DOHH2 (cell line): Measurements from ENCODE around the gene SRD5A1.

Experiments used
- EZH2phosphoT487 ChIP-seq: fragments of 200-600 bp; sonication (generic); IDR thresholded peaks from 2 replicates; pipeline ENCODE4 v1.6.1; 2017; ENCODE audit warnings: borderline replicate concordance, mild to moderate bottlenecking, antibody characterized with exemption, low read length, moderate library complexity, mixed read lengths
- TF ChIP-seq, protein P1 (sequence below): fragments of 200-600 bp; sonication (generic); IDR thresholded peaks from one replicate; pipeline ENCODE4 v1.5.1; 2014; ENCODE audit warnings: antibody characterized with exemption, mild to moderate bottlenecking, low read depth, low read length; ENCODE audit not compliant: poor library complexity, severe bottlenecking

DNA sequence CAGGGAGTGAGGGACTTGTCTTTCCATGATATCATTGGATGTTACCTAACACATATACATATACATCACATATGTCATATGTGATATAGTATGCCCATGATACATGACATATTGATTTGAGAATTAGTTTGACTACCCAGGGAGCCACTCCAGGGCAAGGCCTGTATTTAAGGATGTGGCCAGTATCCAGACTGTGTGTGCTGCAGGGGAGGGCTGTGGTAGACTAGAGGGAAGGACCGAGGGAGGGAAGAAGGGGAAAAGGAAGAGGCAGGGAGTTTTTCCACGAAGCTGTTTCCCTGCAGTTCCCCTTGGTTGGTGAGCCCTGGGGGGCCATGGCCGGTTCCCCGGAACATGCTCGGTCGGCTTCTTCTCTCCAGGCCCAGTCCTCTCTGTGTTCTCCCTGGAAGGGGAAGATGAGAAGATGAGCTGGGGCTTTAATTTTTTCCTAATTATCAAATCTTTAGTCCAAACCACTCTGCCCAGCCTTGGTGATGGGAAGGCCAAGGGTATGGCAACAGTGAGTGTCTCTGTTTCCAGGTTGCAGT is 49.1 kb upstream of the SRD5A1 start:
- TF ChIP-seq, protein P1, sequence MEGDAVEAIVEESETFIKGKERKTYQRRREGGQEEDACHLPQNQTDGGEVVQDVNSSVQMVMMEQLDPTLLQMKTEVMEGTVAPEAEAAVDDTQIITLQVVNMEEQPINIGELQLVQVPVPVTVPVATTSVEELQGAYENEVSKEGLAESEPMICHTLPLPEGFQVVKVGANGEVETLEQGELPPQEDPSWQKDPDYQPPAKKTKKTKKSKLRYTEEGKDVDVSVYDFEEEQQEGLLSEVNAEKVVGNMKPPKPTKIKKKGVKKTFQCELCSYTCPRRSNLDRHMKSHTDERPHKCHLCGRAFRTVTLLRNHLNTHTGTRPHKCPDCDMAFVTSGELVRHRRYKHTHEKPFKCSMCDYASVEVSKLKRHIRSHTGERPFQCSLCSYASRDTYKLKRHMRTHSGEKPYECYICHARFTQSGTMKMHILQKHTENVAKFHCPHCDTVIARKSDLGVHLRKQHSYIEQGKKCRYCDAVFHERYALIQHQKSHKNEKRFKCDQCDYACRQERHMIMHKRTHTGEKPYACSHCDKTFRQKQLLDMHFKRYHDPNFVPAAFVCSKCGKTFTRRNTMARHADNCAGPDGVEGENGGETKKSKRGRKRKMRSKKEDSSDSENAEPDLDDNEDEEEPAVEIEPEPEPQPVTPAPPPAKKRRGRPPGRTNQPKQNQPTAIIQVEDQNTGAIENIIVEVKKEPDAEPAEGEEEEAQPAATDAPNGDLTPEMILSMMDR = no peak
- TF ChIP-seq EZH2phosphoT487 = no peak
